ENCODE results near the gene SOX11. TPM values are rescaled to one million over a fixed set of nuclear protein-coding genes. Genes with fewer than 3 reads are reported as not detected.

The SOX11 gene
- total RNA-seq, 1 donor from 2014 or later, result 0.84 TPM

GRCh38 chr2:5705490-5705889 is 13.3 kb downstream of the SOX11 start:
- no peak for DNase-seq
- no peaks in the 10 kb centered on the region for H3K4me1 ChIP-seq
- TF ChIP-seq CTCF (IDR thresholded peaks at IDR 0.05), result no peak
- no peaks in the 10 kb centered on the region for H3K9me3 ChIP-seq
- H3K36me3 ChIP-seq, result no peaks in the 10 kb centered on the region
- ATAC-seq, result peak; percentile 17
- H3K4me3 ChIP-seq, result no peak overlapping the region
- intact Hi-C loops (cut with DNase I), result no loop called here
- H3K27ac ChIP-seq, result no peak overlapping the region
- peaks cover 13% of the 10 kb centered on the region for H3K27me3 ChIP-seq

- no peak overlapping the region for H3K4me3 ChIP-seq
- intact Hi-C loops (cut with DNase I), result no loop called here
- peak; percentile 32 for ATAC-seq
- no peak overlapping the region for H3K27ac ChIP-seq
- TF ChIP-seq CTCF (IDR thresholded peaks at IDR 0.05), result no peak
- no peaks in the 10 kb centered on the region for H3K36me3 ChIP-seq
- peaks cover 4% of the 10 kb centered on the region for H3K27me3 ChIP-seq
- no peaks in the 10 kb centered on the region for H3K9me3 ChIP-seq
- DNase-seq, result no peak
- H3K4me1 ChIP-seq, result no peaks in the 10 kb centered on the region
These were observed 14.7 kb downstream of the SOX11 start for GRCh38 chr2:5706717-5707455.

GRCh38 chr2:5710615-5711014 is 18.4 kb downstream of the SOX11 start:
- Histone ChIP-seq H3K36me3 (no peaks in the 10 kb centered on the region), H3K4me3 (no peak overlapping the region), H3K27me3 (no peaks in the 10 kb centered on the region), H3K9me3 (no peaks in the 10 kb centered on the region), H3K4me1 (no peaks in the 10 kb centered on the region), H3K27ac (no peak overlapping the region)
- intact Hi-C loops (cut with DNase I), result no loop called here
- DNase-seq (no peak), ATAC-seq (no peak)
- no peak for TF ChIP-seq CTCF (IDR thresholded peaks at IDR 0.05)

GRCh38 chr2:5713101-5713500 is 20.9 kb downstream of the SOX11 start:
- no peak for TF ChIP-seq CTCF (IDR thresholded peaks at IDR 0.05)
- ATAC-seq (no peak), DNase-seq (no peak)
- intact Hi-C loops (cut with DNase I), result no loop called here
- Histone ChIP-seq H3K36me3 (no peaks in the 10 kb centered on the region), H3K27me3 (no peaks in the 10 kb centered on the region), H3K4me1 (no peaks in the 10 kb centered on the region), H3K27ac (no peak overlapping the region), H3K9me3 (no peaks in the 10 kb centered on the region), H3K4me3 (no peak overlapping the region)

GRCh38 chr2:5719629-5720334 is 27.6 kb downstream of the SOX11 start:
- Histone ChIP-seq H3K9me3 (no peaks in the 10 kb centered on the region), H3K36me3 (no peaks in the 10 kb centered on the region), H3K27ac (no peak overlapping the region), H3K4me3 (no peak overlapping the region), H3K4me1 (no peaks in the 10 kb centered on the region), H3K27me3 (no peaks in the 10 kb centered on the region)
- no peak for ATAC-seq
- no peak for TF ChIP-seq CTCF (IDR thresholded peaks at IDR 0.05)
- DNase-seq, result no peak
- intact Hi-C loops (cut with DNase I), result no loop called here

Measured in upper lobe of right lung (tissue), 1 donor.